GM10847 (cell line): ENCODE results near the gene TBXAS1.

Experiments used
- POLR2A ChIP-seq: IDR thresholded peaks from 2 replicates; pipeline ENCODE4 v1.6.1; 2011; ENCODE audit not compliant: insufficient read length; ENCODE audit errors: extremely low read depth

TBXAS1 gene

DNA sequence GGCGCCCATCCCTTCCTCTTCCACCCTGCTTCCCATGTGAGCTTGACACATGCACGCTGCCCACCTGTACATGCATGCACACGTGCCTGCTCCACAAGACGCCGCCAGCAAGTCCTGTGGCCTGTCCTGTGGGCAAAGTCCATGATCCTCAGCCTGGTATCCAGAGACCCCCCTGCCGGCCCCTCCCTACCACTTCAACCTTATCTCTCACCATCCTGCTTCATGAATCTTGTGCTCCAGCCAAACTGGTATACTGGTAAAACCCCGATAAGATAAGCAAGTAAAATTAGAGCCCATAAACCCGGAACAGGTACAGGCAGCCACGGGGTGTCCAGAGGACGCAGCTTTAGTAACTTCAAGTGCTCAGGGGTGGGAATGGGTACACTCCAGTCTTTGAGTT lies 11.8 kb upstream of the TBXAS1 start:
- no peak for TF ChIP-seq POLR2A

DNA sequence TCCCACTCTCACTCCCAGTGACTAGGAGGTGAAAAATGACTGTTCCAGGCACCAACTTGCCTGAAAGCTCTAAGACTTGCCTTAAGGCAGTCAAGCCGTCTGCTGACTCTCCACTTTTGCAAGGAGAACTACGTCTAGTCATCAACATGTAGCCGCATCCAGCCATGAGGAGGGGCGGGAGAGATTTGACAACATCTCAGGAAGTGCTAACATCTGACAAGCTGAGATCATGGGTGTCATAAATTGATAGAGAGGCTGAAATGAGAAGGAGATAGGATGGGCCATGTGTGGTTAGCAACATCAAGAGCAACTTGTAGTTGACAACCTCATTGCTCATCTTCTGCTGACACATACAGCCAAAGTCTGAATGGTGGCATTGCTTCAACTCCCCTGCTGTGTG lies 9.0 kb upstream of the TBXAS1 start:
- no peak for TF ChIP-seq POLR2A

DNA sequence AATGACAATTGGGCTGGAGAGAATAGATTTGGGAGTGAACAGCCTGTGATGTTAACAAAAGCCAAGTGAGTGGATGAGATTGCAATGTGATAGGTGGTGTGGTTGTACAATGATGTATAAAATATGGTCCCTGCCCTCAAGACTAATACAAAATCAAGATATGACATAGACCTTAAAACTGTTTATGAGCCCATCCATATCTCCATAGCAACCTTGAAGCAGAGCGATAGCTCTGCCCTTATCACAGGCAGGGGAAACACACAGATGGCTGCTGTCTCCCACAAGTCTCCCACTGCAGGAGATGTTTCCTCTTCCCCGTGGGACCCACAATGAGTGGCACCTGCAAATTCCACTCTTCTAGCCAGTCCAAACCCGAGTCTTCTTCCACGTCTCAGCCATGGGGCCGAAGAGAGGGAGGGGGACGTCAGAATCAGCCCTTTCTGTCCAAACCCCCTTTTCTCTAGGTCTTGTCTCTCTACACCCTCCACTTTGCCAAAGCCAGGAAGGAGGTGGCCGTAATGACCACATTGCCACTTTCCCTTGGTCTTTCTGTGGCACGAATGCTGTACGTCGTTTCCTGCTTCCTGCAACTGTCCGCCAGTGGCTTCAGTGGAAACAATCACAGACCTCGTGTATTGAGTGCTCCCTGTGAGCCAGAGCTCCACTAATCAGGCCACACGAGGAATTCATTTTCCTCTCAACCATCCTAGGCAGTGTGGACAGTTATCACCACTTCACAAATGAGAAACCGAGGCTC lies 7.5 kb upstream of the TBXAS1 start:
- no peak for TF ChIP-seq POLR2A

DNA sequence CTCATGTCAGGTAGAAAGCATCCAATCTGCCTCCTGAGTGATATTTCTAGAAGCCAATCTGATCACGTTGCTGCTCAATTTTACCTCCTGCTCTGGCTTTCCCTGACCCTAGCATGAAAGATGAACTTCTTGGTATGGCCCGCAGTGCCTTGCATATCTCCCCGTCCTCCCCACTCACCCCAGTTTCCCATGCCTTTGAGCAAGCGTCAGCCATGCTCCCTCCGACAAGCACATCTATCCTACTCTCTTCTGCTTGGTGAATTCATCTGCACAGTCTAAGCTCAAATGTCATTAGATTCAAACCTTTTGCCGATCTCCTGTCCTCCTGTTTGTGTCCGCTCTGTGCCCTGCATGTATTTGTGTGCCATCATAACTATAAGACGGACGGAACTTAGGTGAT lies 6.2 kb upstream of the TBXAS1 start:
- TF ChIP-seq POLR2A = no peak

DNA sequence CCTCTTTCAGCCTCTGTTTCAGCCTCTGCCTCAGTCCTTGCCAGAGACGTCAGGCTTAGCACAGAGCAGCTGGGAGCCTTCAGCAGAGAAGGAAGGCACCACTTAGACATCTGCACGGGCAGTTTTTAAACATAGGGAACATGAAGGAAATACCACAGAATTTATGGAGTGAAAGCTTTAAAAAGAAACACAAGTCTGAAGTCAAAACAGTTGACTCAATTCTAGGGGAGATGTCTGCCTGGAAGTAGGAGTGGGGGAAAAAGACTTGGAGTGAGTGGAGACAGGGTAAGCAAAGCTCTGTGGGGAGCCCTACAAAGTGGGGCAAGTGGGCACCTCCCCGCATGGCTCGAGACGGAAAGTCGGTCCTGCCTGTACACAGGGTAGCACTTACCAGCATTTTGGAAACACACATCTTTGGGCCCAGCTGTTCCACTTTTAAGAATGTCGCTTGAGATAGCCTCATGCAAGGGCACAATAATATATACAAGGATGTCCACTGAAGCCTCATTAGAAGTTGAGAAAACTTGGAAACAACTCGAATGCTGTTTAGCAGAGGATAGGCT lies 5.0 kb upstream of the TBXAS1 start:
- TF ChIP-seq POLR2A = no peak

DNA sequence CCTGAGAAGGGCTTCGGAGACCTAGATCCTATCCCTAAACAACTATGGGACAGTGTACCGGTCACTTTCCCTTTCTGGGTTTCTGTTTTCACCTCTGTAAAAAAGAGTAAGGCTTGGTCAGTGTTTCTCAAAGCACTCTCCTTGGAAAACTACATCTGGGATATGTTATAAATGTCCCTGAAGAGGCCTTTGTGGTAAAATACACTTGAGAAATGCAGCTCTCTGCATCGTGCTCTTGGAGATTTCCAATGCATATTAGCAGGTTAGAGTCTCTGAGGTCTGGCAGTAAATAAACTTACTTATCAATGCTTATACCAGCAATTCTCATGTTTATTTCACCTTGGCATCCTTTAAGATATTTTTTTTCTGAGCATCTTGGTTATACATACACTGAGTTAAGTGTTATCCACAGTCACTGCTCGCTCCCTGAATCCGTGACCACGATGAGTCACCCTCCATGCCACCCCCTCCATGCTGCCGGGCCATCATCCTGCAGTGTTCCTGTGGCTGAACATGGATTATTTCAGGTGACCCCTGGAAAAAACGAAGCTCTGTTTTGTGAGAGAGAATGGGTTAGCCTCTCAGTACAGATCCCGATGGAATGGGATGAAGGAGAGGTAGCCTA lies 3.3 kb upstream of the TBXAS1 start:
- no peak for TF ChIP-seq POLR2A

DNA sequence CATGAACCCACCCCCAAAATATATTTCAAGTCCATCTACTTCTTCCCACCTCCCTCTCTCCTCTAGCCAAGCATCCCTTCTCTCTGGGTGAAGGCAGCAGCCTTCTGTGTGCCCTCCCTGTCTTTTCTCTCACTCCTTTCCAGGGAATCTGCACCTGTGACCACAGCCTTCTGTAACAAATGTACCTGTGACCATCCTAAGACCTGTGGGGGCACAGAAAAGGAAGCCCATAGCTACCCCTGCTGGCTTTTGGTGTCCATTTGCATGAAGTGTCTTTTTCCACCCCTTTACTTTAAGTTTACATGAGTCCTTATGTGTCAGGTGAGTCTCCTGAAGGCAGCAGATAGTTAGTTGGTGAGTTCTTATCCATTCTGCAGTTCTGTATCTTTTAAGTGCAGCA lies 2.0 kb upstream of the TBXAS1 start:
- TF ChIP-seq POLR2A = no peak

DNA sequence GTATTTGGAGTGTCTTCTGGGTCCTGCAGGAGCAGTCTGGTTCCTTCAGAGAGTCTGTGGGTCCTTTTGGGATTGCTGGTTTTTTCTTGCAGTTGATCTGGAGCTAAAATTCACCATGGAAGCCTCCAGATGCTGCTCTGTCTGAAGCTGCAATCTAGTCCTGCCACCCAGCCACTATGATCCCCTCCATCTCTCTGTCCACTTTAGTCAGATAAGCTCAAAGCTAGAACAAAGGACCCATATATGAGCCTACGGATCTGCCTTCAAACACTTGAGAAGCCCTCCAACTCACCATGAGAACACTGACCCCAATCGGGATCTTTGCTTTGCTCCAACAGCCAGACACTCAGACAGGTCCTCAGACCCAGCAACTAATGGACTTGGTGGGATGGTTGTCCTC lies 618 bp upstream of the TBXAS1 start:
- TF ChIP-seq POLR2A = no peak

DNA sequence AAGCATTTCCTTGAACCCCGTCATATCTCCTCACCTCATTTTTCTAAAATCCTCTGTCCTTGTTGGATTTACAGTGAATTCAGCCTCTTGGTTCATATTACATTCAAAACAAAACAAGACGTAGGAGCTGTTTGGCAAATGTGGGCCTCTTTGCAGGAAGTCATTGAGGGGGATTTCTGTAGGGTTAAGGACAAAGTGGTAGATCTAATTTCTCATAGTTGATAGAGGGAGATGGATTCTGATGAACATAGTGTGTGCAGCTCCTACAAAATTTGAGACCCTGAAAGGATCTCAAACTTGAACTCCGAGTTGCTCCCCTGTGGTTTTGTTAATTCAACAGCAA lies 682 bp downstream of the TBXAS1 start:
- no peak for TF ChIP-seq POLR2A

DNA sequence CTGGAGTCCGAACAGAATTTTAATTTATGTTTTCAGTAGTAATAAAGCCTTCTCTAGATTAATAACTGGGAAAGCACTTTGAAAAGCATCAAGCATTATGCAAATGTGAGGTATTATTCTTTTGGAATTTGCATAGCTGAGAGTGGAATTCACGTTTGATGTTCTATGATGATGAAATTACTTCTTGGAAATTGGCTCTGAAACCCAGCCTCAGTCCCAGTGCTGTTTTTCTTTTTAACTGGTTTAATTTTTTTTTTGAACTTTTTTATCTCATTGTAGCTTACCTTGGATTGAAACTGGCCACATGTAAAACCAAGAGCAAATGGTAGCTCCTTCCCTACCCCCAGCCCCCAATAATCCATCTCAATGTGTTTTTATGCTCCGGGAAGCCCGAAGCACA lies 1.2 kb downstream of the TBXAS1 start:
- no peak for TF ChIP-seq POLR2A

DNA sequence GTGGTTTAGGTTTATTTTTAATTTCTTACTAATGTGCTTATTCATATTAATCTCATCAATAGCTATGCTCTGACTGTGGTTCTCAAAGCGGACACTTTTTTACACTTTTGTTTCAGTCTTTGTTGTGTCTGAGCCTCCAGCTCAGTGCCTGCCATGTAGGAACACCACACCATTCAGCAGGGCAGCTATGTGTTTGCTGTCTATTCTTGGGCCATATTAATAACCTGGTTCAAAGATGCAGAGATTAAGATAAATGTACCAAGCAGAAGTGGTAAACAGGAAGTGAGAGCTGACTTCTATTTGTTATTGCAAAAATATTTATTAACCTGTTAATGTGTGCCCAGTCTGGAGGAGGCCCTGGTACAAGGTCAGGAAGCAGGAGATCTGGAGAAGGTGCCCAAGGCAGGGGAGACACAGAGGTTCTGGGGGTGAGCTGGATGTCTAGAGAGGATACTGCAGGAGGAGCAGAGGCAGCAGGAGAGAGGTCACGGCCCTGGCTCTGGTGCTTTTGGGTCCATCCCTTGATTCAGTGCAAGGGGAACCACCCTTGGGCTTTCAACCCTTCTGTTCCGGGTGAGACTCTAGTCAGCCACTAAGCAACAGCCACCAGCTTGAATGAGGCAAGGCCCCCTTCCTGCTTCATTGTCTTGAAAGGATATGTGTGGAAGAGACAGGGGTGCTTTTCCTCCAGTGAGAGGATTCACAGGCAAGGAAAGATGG lies 1.9 kb downstream of the TBXAS1 start:
- TF ChIP-seq POLR2A = no peak

DNA sequence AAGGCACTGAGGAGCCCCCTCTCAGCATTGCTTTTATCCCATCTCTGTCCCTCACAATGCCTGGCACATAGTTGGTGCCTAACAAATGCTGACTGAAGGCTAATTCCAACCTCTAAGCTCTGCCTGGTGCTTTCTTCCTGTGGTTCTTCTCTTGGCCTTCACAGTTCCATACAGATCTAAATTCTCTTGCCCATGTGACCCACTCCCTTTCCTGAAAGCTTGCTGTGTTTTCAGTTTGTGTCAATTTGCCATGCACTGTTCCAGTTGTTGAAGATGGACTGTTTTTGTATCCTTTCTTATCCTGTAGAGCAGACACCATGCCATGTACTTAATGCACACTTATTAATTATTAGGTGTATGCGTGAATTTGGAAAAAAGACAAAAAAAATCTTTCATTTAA lies 9.2 kb downstream of the TBXAS1 start:
- TF ChIP-seq POLR2A = no peak

DNA sequence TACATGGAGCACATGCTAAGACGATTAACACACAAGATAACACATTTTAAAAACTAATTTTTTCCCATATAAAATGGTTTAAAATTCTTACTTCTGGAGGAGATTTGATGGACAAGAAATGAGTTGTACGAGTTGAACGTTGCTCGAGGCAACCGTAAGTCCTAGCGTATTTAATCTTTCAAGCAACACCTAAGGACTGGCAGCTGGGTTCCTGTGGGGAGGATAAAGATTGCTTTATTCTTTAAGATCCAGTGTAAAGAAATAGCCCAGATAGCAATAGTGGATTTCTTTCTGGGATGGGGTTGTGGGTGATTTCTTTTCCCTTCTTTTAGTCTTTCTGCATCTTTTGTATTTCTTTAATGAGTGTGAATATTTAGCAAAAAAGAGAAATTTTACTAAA lies 9.8 kb downstream of the TBXAS1 start:
- no peak for TF ChIP-seq POLR2A

DNA sequence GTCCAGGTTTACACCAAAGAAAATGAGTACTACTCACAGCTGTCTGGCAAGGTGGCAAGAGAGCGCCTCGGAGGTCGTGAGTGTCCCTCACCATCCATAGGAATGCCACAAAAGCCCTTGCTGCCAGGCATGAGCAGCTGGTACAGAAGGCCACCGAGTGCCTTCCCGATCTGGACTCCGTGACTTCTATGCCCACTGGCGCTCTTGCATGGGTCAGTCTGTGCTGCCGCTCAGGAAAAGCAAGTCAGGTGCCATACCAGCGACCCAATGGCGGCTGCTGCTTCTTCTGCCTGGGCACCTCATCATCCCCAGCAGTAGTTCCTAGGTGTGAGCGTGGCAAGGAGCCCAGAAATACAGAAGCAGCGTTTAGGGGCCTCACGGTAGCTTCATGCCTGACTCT lies 11.7 kb downstream of the TBXAS1 start:
- TF ChIP-seq POLR2A = no peak

DNA sequence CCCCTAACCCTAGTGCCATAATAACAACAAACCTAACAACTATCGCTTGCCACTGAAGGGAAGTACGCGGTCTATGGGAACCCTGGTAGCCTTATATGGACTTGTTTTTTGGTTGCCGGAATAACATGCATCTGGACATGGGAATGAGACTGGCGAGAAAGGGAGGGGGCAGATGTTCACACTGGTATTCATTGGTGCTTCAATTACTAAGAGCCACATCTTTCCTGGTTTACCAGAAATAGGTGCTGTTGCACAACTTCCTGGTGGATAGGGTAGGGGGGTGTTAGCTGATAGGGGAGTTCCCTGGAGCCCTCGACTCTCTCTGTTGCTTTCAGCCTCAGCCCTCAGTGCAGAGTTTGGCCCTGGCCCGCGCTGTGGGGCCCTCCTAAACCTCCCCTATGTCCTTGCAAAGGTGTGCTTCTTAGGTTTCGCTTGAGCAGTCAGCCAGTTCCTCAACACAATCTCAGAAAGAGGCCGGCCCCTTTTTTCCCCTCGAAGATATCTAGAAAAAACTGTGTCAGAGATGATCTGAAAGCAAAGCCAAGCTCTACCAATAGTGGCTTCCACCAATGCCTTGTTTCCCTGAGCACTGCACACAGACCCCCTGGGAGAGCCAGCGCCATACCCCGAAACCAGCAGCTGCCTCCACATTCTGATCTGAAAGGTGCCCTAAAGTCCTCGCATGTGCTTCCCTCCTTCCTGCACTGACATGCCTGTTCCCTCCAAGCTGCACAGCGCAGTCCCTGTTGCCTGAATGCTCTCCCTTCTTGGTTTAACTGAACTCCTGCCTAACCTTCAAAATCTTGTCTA lies 13.5 kb downstream of the TBXAS1 start:
- no peak for TF ChIP-seq POLR2A
